Measurements from ENCODE around the gene RLBP1. TPM values are rescaled to one million over a fixed set of nuclear protein-coding genes. Genes with fewer than 3 reads are reported as not detected.

RLBP1 gene
- total and polyA plus RNA-seq, 9 of the 15 experiments (the other 6 are each of a cell fraction or from before 2014, with no cell fraction given), result 0.05 TPM; not detected in 8

DNA sequence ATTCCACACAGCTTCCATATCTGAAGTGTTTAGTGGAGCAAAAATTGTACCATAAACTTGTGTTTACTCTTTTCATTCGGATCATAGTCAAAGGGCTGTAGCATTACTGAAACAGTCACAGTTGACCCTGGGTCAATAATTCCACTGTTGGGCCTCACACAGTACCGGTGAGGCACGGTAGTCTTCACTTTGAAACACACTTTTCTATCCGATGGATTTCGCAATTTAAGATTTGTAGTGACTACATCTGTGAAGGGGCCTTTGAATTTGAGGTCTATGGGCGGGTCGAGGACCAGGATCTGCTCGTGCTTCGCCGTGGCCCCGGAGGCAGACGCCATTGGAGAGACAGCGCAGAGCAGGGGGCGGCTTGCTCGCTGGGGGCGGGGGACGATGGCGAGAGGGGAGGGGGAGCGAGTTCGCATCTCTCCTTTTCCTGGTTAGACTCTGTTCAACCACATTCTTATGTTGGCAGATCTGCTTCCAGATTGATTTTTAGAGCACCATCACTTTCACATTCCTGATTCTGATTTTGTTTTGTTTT lies 19.8 kb downstream of the RLBP1 start (continued):
- TF ChIP-seq, protein P1, sequence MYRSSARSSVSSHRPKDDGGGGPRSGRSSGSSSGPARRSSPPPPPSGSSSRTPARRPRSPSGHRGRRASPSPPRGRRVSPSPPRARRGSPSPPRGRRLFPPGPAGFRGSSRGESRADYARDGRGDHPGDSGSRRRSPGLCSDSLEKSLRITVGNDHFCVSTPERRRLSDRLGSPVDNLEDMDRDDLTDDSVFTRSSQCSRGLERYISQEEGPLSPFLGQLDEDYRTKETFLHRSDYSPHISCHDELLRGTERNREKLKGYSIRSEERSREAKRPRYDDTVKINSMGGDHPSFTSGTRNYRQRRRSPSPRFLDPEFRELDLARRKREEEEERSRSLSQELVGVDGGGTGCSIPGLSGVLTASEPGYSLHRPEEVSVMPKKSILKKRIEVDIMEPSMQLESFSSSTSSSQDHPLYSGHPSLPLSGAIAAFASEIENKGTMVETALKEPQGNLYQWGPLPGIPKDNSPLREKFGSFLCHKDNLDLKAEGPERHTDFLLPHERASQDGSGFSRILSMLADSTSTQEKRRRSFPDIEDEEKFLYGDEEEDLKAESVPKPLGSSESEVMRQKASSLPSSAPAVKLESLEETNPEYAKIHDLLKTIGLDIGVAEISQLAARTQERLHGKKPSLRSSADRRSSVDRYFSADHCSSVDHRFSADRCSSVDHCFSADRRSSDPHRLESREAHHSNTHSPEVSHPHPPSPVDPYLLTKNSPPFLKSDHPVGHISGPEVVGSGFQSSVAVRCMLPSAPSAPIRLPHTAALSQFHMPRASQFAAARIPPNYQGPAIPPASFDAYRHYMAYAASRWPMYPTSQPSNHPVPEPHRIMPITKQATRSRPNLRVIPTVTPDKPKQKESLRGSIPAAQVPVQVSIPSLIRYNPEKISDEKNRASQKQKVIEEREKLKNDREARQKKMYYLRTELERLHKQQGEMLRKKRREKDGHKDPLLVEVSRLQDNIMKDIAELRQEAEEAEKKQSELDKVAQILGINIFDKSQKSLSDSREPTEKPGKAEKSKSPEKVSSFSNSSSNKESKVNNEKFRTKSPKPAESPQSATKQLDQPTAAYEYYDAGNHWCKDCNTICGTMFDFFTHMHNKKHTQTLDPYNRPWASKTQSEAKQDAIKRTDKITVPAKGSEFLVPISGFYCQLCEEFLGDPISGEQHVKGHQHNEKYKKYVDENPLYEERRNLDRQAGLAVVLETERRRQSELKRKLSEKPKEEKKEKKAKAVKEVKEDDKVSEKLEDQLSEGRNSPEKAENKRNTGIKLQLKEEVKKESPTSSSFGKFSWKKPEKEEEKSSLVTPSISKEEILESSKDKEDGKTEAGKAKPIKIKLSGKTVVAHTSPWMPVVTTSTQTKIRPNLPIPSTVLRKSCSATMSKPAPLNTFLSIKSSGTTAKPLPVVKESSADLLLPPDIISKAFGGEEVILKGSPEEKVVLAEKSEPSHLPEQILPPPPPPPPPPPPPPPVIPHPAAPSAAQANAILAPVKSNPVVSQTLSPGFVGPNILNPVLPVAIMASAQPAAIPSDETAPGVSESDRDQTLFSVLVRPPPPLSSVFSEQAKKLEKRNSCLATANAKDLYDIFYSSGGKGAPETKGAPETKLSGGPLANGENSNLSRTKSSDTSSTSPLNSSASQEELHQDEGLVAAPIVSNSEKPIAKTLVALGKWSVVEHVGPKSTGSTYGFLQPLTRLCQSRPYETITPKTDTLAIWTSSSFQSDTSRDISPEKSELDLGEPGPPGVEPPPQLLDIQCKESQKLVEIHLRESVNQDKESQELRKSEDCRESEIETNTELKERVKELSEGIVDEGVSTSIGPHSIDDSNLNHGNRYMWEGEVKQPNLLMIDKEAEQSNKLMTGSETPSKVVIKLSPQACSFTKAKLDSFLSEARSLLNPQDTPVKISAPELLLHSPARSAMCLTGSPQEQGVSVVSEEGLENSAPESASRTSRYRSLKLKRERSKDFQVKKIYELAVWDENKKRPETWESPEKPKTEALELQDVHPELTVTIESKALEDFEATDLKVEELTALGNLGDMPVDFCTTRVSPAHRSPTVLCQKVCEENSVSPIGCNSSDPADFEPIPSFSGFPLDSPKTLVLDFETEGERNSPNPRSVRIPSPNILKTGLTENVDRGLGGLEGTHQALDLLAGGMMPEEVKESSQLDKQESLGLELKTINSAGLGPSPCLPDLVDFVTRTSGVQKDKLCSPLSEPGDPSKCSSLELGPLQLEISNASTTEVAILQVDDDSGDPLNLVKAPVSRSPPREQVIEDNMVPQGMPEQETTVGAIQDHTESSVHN (IDR thresholded peaks at IDR 0.05; ENCODE audit: borderline replicate concordance in 1 of 2, low read depth in 1 of 2), result no peak
- TF ChIP-seq CEBPB (tag; IDR thresholded peaks at IDR 0.05), result peak; percentile 72

Data from K562 (cell line).